ENCODE data around the gene PHKA1.
"Not testable (repeated sequence)": the region's sequence is repeated elsewhere in the genome, so short reads cannot be mapped to it uniquely, and the experiment has no call there.

Gene PHKA1

DNA sequence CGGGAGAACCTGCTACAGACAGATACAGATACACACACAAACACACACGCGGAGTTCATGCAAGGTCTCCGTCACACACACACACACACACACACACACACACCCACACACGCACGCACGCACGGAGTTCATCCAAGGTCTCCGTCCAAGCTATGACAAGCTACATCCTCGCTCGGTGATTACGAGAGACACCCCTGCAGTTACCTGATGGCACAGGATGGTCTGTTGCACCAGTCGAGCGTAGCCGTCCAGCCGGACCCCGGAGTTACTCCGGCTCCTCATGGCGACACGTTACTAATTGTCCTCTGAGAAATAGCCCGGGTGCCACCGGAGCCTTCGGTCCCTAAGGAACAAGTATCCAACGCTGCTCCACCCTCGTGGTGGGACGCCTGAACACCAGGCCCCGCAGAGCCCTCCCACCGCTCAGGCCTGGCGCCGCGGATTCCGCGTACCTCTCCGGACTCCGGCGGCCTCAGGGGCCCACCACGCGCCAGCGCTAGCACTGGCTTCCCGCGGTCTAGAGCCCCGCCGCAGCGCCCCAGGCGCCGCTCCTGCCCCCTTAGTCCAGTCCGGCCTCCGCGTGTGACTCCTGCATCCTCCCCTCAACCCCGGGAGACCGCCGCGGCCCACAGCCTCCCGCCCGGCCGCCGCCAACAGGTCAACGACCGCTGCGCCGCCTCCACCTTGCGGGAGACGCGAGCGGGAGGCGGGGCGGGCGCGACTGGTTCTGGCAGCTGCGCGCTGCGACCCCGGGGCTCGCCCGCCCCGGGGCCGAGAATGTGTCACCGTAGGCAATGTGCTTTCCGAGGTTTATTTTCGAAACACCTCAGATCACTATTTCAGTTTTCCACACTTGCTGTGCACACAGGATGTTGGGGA lies at the start of gene PHKA1:
Gene PHKA1, minus strand, starts transcription at position 708 of the 879 bp plus-strand sequence. Its CDS starts 426 bp downstream, at position 282.
- DNase-seq (ENCODE audit: low read depth): not testable (repeated sequence)

DNA sequence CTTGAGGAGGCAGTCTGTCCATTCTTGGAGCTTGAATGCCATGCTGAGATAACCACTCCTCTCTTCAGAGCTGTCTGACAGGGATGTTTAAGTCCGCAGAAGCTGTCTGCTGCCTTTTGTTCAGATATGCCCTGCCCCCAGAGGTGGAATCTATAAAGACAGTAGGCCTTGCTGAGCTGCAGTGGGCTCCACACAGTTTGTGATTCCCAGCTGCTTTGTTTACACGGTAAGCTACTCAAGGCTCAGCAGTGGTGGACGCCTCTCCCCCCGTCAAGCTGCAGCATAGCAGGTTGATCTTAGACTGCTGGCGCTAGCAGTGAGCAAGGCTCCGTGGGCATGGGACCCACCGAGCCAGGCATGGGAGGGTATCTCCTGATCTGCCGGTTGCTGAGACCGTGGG lies 46.3 kb upstream of the PHKA1 start:
- DNase-seq (ENCODE audit: low read depth): not testable (repeated sequence)

DNA sequence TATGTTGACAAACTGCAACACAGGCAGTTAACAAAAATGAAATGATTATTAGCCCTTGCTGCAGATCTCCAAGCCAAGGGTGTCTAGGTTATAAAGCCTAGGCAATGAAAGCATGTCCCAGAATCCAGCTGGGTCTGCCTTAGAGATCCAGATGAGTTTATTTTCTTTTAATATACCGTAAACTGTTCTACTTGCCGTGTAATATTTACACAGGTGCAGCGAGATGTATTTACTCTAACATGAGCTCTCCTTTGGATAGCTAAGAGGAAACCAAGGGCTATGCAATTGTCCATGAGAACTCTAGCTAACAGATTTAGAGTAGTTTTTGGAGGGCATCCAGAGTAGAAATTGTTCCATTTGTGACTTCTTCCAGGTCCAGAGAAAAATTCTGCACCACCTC lies 34.4 kb upstream of the PHKA1 start:
- not testable (repeated sequence) for DNase-seq (ENCODE audit: low read depth)

DNA sequence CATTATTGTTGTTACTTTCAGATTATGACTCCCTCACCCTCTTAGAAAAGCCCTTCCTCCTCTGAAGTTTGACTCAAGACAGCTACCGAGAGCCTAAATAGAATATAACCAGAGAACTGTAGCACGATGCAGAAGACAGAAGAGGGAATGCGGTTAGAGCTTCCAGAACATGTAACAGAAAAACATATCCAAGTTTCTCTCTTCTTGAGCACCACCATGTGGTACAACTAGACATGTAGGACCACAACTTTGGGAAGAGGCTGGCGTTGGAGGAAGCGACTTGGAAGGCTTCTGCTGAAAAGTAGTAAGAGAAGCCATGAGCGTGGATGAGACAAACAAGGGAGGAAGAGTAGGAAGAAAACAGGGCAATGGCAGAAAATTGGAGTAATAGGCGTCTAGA lies 31.4 kb upstream of the PHKA1 start:
- not testable (repeated sequence) for DNase-seq (ENCODE audit: low read depth)

DNA sequence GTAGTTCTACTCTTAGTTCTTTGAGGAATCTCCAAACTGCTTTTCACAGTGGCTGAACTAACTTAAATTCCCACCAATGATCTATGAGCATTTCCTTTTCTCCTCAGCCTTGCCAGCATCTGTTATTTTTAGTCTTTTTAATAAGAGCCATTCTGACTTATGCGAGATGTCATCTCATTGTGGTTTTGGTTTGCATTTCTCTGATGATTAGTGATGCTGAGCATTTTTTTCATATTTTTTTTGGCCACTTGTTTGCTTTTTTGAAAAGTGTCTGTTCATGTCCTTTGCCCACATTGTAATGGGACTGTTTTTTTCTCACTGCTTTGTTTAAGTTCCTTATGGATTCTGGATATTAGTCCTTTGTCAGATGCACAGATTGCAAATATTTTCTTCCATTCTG lies 21.5 kb upstream of the PHKA1 start:
- no peak for DNase-seq (ENCODE audit: low read depth)

DNA sequence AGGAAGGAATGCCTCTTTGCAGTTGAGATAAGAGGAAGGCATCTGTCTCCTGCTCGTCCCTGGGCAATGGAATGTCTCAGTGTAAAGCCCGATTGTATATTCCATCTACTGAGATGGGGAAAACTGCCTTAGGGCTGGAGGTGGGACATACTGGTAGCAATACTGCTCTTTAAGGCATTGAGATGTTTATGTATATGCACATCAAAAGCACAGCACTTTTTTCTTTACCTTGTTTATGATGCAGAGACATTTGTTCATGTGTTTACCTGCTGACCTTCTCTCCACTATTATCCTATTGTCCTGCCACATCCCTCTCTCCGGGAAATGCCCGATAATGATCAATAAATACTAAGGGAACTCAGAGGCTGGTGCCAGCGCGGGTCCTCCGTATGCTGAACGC lies 19.5 kb upstream of the PHKA1 start:
- not testable (repeated sequence) for DNase-seq (ENCODE audit: low read depth)

DNA sequence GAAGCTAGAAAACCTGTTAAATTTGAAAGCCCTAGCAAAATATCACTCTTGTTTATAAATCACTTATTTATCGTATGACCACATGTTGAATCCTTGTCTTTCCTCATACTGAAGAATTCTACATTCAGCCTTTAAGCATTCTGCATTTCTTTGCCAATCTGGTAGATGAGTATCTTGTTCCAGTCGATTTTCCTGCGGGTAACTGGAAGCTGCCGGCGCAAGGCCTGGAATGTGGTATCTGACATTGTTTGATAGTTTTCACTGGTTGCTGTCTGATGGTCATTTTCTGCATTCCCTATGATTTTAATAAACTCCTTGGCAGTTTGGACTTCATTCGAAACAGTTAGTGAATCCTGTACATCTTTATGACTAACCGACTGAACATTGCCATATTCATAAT lies 13.7 kb upstream of the PHKA1 start:
- DNase-seq (ENCODE audit: low read depth): no peak

DNA sequence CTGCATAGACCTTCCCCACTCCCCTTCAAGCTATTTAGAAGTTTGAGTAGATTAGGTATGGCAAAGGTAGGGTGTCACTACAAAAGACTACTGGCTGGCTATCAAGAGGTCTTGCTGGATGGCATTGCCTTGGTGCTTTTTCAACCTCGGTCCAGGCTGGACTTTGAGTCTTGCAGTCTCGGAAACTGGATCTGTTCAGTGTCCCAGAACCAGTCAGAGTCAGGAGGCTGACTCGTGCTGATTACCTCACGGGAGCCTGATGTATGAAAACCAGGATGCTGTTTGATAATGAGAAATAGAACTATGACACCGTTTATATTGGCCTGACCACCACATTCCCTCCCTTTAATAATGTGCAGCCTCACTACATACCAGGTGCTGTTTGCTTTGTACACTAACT lies 2.7 kb upstream of the PHKA1 start:
- no peak for DNase-seq (ENCODE audit: low read depth)

DNA sequence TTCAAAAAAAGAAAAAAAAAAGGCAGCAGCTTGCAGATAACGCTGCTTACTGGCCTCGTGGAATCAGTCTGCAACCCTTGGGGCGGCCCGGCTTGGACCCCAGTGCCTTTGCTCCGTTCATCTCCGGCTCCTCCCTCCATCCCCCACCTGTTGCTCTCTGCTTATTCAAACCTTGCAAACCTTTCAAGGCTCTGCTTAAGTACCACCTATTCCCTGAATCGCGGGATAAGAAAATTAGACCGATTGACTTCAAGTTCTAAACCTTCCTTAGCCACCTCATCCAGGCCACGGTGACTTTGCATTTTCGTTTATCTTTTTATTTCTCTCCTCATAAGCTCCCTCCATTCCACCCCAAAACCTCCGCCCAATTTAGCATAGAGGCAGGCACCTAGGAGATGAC lies 1.4 kb upstream of the PHKA1 start:
- no peak for DNase-seq (ENCODE audit: low read depth)

DNA sequence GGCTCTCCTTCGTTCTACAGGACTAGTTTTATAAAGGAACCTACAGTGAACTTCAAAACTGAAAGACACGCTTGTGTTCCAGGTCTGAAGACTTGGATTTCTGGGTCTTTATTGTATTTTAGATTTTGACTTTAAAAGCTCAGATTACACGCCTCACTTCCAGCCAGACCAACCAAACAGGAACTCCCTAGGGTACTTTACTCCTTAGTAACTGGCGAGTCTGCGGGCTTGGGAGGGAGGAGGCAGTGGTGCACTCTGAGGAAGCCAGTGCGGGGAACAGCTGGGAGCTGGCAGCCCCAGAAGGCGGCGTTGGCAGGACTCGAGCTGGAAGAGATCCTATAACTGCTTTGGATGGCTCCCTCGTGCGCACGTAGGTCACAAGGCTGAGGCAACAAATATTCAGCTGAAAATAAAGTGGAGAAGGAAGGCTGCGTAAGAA lies 391 bp upstream of the PHKA1 start:
- DNase-seq (ENCODE audit: low read depth): no peak

DNA sequence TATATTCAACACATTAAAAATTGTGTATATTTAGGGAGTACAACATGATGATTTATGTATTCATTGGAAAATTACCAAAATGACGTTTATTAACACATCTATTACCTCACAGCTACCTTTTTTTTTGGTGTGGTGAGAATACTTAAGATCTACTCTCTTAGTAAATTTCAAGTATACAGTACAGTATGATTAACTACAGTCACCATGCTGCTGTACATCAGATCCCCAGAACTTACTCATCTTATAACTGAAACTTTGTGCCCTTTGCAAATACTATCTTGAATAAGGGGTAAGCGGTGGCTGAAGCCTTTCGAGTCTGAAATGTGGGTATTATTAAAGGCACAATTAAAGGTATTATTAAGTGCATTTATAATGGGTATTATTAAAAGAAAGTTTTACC lies 976 bp downstream of the PHKA1 start:
- DNase-seq (ENCODE audit: low read depth): no peak

DNA sequence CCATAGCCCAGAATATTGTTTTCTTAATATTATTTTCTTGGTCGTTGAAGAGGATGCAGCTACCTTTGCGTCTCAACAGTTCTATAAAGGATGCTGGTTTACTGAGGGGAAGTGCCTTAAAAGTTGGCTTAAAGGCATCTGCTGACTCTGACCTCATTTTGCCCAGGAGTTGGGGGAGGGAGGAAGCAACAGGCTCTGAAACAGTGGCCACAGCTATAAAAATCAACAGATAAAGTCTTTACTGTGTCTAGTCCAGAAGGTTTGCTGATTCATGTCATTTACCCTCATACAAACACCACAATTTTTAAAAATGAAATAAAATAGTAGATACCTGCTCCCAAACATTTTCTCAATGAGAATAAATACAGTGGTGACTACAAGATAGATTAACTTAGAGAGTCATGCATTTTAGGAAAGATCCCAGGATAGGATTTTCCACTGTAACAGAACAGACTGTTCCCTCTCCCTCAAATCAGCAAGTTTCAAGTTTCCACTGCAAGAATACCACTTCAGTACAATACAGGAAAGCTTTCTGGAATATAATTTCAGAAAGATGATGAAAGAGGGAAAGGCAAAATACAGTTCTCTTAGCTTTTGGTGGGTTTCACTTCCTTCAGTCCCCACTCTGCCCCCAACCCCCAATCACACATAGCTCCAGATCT lies 1.9 kb downstream of the PHKA1 start:
- DNase-seq (ENCODE audit: low read depth): no peak

DNA sequence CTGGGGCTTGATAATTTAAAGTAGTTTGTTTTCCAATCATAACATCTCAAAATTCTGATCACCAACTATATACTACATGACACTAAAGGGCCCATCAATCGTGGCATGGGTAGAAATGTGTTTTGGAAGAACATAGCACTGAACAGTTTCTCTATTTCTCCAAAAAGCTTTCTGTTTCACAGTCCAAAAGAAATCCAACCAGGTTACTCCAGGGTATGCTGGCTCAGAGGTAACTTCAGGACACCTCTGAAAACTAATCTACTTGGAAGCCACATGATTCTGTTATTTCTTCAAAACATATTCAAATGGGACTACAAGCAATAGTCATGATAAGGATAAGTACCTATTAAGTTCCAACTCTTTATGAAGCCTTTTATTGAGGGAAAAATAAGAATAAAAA lies 8.3 kb downstream of the PHKA1 start:
- DNase-seq (ENCODE audit: low read depth): no peak

DNA sequence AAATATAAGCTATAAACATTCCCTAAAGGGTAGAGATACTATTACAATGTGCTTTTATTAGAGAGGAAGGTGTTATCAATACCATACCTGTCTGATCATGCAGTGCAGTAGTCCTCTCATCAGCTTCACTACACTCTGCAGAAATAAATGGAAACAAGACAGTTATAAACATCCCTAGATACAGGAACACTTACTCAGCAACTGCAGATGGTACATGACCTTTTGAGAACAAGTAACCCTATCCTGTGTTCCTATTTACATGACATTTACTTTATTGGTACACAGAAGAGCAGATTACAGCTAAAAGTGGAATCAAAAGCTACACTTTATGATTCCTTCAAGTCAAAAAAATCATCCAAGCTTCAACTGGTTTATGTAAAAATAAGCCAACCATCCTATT lies 9.0 kb downstream of the PHKA1 start:
- DNase-seq (ENCODE audit: low read depth): no peak

DNA sequence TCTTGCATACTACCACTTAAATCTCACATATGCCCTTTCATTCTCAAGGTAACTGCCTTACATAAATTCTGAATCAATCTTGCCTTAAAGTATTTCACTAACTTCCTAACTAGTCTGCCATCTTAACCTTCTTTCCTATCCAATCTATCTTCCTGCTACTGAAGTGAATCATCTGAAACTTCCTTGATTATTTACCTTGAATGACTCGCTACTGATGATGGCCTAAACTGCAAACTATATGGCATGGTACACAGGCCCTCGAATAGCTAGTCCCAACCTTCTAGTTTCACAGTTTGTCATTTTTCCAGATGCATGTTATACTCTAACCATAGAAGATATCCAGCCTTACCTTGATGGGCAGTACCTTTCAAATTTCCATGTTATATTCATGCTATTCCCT lies 19.9 kb downstream of the PHKA1 start:
- DNase-seq (ENCODE audit: low read depth): no peak

DNA sequence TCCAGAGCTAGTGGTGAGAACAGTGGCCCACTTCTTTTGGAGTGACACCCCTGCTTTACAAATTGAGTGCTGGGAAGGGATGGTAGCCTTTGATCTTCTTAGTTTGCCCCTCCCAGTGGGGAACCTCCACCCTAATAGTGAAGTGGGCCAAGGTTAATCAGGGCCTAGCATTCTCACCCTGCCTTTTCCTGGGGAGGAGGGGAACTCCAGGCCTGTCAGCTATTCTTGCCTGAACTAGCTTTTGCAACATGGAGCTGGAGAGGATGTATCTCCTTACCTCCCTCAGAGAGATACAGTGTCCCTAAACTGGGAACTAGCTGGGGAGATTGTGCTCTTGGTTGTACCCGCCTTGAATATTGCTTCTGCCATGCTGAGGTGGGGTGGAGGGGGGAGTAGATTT lies 20.6 kb downstream of the PHKA1 start:
- no peak for DNase-seq (ENCODE audit: low read depth)

DNA sequence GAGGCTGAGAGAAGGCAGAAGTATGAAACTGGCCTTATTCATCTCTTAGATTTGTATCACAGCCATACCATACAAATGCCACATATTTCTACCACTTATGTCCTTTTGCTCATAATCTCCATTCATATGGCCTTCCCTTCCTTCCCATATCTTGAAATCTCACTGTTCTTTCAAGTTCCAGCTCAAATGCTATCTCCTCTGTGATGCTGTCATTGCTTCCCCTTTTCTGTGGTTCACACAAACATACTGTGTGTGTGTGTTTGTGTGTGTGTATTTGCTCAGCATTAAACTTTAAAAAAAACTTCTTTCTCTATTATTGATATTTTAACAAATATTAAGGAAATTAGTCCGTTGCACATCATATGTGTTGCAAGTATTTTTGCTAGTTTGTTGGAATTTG lies 26.7 kb downstream of the PHKA1 start:
- no peak for DNase-seq (ENCODE audit: low read depth)

DNA sequence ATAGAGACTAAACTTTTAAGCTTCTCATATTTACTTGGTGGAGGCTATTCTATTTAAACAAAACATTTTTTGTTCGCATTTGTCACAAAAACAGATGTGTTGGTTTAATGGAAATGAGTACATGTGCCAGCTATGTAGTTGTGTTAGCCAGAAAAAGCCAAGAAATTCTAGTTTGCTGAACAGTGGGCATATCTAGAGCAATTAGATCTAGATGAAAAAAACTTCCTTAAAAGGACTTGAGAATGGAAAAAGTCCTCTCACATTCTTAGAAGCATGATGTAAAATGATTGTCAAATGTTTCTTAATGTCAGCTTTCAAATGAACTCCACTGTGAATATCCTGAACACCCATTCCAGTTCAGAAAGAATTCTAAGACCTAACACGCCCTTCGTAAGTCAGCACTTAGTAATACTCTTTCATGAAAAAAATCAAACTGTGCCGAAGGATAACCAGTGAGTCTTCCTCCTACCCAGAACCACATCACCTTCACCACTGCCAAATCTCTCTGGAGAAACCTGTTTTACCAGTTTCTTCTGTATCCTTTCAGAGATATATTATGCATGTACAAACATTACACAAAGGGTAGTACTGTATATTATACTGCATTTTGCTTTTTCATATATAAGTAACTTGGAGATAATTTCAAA lies 28.2 kb downstream of the PHKA1 start:
- DNase-seq (ENCODE audit: low read depth): no peak

DNA sequence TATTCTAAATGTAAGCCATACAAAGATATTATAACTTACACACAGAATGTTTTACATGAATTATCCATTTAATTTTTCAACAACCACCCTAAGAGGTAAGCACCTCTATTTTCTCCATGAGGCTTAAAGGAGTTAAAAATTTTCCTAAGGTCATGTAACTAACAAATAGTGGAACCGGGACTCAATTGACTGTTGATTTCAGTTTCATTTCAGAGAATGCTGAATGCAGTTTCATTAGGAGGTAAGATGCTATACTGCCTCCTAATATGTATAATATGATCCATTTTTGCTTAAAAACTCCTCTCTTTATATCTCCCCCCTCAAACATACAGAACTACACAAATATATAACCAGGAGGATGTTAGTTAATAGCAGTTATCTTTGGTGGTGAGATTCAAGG lies 29.1 kb downstream of the PHKA1 start:
- DNase-seq (ENCODE audit: low read depth): no peak

DNA sequence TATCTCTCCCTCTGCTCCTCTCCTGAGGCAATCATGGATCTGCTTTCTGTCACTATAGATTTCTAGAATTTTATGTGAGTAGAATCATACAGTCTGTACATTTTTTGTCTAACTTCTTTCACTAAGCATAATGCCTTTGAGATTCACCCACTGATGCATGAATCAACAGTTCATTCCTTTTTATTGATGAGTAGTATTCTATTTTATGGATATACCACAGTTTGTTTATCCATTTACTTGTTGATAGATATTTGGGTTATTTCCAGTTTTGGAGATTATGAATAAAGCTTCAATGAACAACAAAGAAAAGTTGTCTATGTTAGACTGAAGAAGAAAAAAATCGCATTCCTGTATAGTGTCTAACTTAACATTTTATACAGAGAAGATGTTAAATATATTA lies 30.5 kb downstream of the PHKA1 start:
- no peak for DNase-seq (ENCODE audit: low read depth)

DNA sequence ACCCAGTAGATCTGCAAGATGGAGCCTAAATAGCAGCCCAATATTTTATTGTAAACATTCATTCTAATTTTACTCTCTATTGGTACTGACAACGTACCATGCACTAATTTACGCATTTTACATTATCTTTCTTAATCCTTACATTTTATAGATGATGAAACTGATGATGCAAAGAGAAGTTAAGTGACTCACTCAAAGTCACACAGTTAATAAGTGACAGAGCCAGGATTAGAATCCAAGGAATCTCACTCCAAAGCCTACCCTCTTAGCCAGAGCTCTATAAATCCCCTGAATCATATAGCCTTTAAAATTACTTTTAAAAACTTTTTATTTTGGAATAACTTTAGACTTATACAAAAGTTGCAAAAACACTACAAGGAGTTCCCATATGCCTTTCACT lies 37.6 kb downstream of the PHKA1 start:
- DNase-seq (ENCODE audit: low read depth): no peak

DNA sequence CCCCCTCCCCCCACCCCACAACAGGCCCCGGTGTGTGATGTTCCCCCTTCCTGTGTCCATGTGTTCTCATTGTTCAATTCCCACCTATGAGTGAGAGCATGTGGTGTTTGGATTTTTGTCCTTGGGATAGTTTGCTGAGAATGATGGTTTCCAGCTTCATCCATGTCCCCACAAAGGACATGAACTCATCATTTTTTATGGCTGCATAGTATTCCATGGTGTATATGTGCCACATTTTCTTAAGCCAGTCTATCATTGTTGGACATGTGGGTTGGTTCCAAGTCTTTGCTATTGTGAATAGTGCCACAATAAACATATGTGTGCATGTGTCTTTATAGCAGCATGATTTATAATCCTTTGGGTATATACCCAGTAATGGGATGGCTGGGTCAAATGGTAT lies 40.2 kb downstream of the PHKA1 start:
- DNase-seq (ENCODE audit: low read depth): not testable (repeated sequence)

DNA sequence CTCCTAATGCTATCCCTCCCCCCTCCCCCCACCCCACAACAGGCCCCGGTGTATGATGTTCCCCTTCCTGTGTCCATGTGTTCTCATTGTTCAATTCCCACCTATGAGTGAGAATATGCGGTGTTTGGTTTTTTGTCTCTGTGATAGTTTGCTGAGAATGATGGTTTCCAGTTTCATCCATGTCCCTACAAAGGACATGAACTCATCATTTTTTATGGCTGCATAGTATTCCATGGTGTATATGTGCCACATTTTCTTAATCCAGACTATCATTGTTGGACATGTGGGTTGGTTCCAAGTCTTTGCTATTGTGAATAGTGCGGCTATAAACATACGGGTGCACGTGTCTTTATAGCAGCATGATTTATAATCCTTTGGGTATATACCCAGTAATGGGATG lies 44.6 kb downstream of the PHKA1 start:
- not testable (repeated sequence) for DNase-seq (ENCODE audit: low read depth)

Measured in activated T-helper 1 cell treated with Interleukin-2 at 50 U/mL for 16 hours (primary cell).